Prostate gland (tissue), 2 donors: ENCODE measurements around the gene DOK4.

Experiments
- CTCF ChIP-seq, 4 experiments: fragments of 200-600 bp in 2 of 4; fragments of 450-650 bp in 2 of 4; sonication (generic) in 2 of 4; IDR thresholded peaks; 1 replicate in 3 of 4; 2 replicates in 1 of 4; pipeline ENCODE4 v1.5.1; 2016 to 2019; ENCODE audit warnings: antibody characterized with exemption in 4 of 4, mild to moderate bottlenecking in 2 of 4, moderate library complexity in 2 of 4
- POLR2A ChIP-seq: fragments of 450-650 bp; IDR thresholded peaks from one replicate; pipeline ENCODE4 v1.6.1; 2016; ENCODE audit warnings: antibody characterized with exemption, mild to moderate bottlenecking
- POLR2AphosphoS5 ChIP-seq: sonication (generic); formaldehyde crosslinking; IDR thresholded peaks from one replicate; pipeline ENCODE4 v1.6.1; 2017; ENCODE audit warnings: antibody characterized with exemption

DNA sequence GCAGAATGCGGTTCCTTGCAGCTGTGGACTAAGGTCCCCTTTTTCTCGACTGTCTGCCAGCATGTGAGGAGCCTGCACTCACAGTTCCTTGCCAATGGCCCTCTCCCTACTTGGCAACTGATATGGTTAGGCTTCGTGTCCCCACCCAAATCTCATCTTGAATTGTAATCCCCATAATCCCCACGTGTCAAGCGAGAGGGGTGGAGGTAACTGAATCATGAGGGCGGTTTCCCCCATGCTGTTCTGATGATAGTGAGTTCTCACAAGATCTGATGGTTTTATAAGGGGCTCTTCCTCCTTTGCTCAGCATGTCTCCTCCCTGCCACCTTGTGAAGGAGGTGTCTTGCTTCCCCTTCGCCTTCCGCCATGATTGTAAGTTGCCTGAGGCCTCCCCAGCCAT, 59.0 kb downstream of the DOK4 start:
- TF ChIP-seq CTCF (IDR thresholded peaks at IDR 0.05): no peak
- no peak for TF ChIP-seq POLR2AphosphoS5
- TF ChIP-seq POLR2A: no peak
